M059J (cell line): ENCODE data around the gene NGEF. TPM values are rescaled to one million over a fixed set of nuclear protein-coding genes. Genes with fewer than 3 reads are reported as not detected.

ENCODE experiments used
- DNase-seq: peaks from one replicate; pipeline ENCODE4 v3.0.0-alpha.2; 2012; ENCODE audit warnings: low read depth
- total RNA-seq: library from RNA; depleted of rRNA; stranded (reverse); fragments of >200 nt; shearing (Covaris generic); gene quantifications from 2 replicates; pipeline ENCODE4 v1.2.3, GENCODE V29; 2014

The NGEF gene
- total RNA-seq, 1 experiment from 2014 or later: 3.5 TPM

- no peak for DNase-seq
These were observed 129.0 kb downstream of the NGEF start for GRCh38 chr2:232884001-232884421.

DNA sequence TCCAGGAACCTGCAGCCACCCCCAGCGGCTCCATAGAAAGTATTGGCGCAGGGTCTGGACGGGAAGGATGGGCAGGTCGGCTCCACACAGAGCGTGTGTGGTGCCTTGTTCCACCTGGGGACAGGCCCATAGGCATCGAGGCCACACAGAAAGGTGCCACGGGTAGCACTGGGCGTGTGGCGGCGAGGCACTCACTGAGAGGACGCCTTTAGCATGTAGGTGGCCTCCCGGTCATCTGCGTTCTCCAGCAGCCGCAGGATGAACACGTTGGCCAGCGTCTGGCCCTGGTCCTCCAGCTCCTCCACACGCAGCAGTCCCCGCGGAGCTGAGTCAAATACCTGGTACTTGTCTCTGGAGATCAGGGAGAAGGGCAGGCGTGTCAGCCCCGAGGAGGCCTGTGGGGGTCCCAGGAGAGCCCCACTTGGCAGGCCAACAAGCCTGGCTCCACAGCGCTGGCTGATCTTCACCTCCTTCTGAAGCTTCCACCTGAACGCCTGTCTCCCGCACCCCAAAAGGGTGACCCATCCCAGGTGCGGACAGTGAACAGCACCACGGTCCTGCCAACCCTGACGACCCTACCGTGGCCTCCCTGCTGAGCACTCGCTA is 129.8 kb downstream of the NGEF start:
- DNase-seq: no peak

GRCh38 chr2:232882505-232883115 is 130.4 kb downstream of the NGEF start:
- no peak for DNase-seq

DNA sequence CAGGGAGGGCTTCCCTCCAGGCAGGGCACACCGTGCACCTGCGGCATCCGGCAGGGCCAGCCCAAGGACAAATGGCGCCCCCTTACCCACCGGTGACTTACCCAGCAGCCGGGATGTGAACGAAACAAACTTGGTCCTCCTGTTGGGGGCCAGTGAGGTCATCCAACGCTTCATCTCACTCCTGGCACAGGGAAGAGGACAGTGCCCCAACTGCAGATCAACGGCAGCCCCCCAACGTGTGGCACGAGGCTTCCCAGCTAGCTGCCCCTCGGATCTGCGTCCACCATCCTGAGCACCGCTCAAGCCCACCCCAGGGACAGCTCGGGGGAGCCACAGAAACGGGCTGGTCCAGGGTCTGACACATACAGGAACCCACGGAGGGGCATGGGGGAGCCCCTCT is 131.0 kb downstream of the NGEF start:
- DNase-seq: no peak

DNA sequence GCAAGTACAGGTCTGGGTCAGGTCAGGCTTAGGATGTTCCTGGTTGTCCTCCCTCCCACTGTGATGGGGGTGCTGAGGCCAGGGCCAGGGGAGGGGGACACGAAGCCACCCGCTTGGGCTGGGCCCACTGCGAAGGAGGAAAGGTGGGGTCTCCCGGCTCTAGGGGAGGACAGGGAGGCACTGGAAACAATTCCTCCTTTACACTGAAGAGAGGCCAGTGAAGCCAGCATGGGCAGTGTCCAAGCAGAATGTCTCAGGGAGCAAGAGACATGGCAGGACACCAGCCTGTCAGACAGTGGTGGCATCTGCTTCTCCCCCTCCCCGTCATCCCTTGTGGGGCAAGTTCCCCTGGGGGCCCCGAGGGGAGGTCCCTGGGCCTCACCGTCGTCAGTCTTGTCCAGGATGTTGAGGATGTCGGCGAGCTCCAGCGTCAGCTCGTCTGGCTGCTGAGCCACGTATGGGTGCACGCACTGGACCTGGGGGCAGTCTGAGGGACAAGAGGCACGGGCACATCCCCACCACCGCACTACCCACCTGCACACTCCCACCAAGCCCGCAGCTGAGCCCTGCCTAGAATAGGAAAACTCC is 132.2 kb downstream of the NGEF start:
- DNase-seq: no peak

DNA sequence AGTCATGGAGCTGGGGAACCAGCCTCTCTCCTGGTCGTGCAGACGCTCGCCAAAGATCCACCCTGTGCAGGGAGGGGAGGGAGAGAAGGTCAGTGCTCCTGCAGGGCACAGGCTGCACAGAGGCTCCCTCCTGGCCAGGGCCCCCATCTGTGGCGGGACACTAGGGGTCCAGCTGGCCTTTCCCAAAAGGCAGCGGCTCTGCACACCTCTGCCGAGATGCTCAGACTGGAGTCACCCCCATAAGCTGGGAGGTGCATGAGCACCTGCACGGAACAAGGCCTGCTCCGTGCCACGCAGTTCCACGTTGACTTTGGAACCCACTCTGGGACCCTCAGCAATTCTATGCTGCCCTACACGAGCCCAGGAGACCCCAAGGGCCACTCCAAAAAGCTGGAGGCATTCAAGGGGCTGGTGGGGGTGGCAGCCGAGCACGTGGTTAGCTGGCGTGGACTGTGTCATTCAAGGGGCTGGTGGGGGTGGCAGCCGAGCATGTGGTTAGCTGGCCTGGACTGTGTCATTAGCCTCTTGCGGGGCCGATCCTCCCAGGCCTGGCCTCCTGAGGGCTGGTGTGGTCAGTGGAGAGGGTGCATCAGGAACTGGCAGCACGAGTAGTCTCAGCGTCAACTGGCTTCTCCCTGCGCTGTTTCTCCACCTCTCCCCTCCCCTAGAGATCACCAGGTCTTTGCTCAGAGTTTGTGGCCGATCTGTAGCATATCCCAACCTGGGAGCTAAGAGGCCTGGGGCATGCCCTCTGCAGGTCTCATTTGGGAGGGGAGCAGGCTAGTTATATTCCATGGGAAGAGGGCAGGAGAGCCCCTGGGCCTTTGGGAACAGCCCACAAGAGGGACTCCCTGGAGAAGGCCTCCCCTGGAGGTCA is 133.2 kb downstream of the NGEF start:
- no peak for DNase-seq

DNA sequence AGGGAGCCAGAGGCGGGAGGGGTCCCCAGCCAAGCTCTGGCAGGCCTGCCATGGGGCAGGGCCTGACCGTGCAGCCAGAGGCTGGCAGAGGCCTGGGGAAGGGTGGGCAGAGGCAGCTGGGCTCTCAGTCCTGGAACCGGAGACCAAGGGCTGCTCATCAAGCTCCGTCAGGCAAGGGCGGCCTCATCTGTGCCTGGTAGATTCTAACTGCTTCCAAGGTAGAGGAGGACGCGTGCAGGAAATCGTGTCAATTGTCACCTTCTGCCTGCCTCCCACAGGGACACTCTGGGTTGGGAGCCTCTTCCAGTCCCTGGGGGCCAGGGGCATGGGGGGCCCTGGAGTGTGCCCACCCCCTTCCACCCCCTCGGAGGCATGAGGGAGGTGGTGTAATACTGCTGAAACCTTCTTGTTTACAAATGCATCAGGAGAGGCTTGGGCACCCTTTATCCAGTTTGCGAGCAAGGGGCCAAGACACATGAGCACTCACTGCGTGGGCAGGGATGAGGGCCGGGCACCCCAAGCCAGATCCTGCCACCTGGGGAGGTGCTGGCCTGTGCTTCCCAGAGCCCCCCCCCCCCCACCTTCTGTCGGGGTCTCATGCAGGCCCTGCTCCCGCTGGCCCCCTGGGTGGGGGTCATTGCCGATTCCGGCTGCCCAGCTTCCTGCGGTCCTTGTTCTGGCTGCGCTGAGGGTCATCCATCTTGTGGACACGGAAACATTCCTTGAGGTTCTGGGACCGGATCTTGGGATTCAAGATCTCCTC is 134.0 kb downstream of the NGEF start:
- no peak for DNase-seq

DNA sequence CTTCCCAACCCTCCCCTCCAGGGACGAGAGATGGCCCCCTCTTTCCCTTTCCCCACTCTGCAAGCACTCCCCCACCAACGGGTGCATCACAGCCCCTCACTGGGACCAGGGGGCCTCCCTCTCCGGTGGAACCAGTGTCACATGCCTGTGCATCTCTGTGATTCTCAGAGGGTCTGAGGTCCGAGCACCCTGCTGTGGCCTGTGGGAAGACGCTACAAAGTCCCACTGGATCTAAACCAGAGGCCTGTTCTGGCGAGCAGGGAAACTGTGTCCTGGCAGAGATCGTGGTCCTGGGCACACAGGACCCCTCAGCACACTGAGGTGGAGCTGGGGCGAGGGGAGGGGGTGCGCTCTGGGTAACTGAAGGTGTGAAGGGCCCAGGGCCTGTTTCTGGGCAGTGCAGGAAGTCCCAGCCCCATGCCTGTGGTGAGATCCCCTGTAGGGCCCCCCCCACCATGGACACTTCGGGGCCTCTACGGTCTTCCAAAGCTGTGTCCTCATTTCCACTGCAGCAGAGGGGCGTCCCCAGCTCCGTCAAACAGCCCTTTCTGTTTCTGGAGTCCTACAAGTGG is 135.0 kb downstream of the NGEF start:
- DNase-seq: no peak

GRCh38 chr2:232876978-232877441 is 136.0 kb downstream of the NGEF start:
- DNase-seq: no peak

DNA sequence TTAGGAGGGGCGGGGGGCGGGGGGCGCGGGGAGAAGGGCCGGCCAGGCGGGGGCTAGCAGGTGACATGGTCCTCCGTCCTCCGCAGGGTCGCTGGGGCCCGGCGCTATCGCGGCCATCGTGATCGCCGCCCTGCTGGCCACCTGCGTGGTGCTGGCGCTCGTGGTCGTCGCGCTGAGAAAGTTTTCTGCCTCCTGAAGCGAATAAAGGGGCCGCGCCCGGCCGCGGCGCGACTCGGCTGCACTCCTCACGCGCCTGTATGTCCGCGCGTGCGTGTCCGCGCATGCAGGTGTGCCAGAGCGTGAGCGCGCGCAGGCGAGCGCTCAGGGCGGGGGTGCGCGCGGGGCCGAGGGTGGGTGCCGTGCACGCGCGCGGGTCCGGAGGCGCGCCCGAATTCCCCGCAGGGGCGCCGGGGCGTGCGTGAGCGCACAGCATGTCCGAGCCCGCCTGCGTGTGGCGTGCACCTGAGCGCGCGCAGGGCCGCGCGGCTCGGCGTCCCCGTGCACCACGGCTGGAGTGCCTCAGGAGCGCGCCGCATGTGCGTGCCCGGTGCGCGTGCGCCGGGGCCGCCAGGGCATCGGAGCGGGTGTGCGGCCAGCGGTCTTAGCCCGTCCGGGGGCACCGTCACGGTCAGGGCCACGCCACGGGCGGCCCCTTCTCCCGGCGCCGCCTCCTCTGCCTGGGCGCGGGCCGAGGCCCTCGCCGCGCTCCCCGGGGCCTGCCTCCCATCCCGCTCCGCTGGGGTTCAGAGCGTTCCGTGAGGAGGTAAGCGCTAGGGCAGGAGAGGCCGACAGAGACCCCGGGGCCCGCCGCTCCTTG is 136.7 kb downstream of the NGEF start:
- DNase-seq: no peak

GRCh38 chr2:232875256-232876121 is 137.6 kb downstream of the NGEF start:
- no peak for DNase-seq

DNA sequence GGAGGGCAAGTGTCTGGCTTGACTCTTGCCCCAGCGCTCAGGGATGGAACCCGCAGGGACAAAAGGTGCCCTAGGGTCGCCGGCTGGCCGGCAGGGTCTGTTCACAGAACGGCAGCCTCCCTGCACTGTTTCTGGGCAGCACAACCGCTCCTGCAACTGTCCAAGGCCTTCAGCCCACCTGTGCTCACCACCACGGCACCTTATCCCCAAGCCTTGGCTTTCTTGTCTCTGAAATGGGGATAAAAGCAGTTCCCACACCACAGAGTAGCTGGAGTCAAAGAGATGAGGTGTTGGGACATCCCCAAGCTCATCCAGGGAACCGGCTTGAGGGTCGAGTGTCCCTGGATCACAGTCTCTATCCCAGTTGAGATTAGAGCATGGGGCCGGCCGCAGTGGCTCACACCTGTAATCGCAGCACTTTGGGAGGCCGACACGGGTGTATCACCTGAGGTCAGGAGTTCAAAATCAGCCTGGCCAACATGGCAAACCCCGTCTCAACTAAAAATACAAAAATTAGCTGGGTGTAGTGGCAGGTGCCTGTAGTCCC is 138.3 kb downstream of the NGEF start:
- no peak for DNase-seq

- no peak for DNase-seq
These were observed 139.0 kb downstream of the NGEF start for GRCh38 chr2:232873909-232874641.

DNA sequence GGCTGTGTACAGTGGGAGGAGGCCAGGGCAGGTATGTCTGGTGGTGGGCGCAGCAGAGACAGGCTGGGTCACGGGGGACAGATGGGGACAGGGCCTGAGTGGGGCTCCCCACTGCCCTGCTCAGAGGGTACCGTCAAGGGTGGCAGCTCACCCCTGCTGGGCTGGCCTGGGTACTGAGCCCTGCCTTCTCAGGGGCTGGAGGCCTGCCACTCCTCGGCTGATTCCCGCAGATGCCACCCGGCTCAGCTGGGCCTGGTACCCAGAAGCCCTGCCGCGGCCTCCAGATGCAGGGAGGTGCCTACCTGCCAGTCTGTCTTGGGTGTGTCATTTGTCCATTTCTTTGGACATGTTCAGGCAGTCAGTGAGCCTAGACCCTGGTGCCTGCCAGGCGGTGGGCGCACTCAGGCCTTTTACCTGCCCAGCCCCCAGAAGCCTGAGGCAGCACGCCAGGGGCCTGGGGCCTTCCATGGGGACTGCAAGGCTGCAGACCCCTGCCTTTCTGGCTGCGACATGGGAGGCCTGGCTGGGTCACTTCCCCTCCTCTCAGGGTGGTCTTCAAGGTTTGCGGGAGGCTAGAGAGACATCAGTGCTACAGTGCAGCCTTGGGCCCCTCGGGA is 139.7 kb downstream of the NGEF start:
- DNase-seq: no peak

DNA sequence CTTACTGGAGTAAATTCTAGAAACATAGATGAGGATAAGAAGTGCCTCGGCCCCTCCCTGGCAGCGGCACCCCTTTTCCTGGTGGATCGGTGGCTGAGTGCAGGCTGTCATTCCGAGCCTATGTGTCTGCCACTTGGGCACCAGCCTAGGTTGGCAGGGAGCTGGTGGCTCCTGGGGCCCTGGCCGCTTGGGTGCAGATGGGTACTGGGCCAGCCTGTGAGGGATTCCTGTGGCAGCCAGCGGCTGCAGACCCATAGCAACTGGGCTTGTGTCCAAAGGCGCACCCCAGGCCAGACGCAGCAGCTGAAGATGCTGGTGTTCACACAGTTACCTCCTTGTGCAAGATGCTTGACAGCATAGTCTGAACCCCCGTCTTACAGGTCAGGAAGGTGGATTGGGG is 140.2 kb downstream of the NGEF start:
- no peak for DNase-seq

DNA sequence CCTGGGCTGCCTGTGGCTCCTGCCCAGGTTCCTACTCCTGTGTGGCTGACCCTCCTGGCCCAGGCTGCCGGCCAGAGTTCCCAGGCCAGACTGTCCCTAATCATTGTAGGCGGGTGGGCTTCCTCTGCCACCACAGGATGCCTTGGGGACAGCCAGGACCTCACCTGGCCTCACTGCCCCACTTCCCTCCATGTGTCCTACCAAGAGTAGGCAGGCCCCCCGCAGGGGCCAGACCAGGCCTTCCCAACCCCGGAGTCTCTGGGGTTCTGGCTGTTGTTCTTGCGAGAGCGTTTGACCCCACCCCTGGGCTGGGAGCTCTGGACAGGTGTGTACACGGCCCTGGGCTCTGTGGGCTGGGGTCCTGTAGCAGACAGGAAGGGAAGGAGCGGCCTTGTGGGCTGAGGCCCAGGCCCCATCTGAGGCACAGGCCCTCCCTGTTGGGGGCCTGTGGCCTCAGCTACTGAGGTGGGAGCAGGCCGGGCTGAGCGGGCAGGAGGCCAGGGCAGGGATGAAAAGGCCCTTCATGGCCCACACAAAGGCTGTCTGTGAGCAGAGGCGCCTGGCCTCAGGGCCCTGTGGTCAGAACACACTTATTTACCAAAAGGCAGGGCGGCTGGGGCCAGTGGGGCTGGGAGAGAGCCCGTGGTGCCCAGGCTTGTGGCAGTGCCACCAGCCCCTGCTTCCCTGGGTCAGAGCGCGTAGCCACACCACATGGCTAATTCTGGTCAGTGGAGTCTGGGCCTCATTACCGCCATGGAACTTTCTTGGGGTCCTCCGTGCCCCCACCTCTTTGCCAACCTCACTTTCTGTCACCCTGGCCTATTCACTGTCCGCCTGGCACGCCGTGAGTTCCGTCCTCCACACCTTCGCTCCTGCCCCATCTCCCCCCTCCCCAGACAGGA is 141.0 kb downstream of the NGEF start:
- no peak for DNase-seq

DNA sequence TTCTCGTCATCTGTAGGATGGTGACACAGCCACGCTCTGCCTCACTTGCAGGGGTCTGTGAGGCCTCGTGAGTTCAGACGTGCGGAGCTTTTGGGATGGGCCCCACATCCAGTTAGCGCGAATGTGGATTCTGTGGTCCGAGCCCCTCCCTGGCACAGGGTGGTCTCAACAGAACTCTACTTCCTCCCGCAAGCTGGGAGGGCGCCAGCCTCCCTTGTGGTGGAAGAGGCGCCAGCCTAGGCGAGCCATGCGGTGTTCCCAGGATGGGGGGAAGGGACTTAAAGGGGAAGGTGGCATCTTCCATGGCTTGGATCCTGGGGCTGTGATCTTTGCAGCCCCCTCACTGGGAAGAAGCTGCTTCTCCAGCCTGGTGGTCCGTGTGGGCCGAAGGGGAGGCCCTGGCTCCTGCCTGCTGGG is 141.6 kb downstream of the NGEF start:
- no peak for DNase-seq
